Stomach smooth muscle (tissue), 2 donors: ENCODE data around the gene ZDHHC16.
A peak's percentile ranks its signal among the peaks of the same experiment; 100 is the strongest.

ENCODE experiments used
- H3K27ac ChIP-seq: one replicate; pipeline ENCODE4 v1.7.0; 2013; ENCODE audit warnings: mild to moderate bottlenecking, low read length, inconsistent platforms
- H3K27me3 ChIP-seq, 2 donors: one replicate each; pipeline ENCODE4 v1.7.0; 2013; ENCODE audit warnings: low read length in 2 of 2; ENCODE audit not compliant: insufficient read depth in 2 of 2, control insufficient read depth in 1 of 2
- H3K36me3 ChIP-seq, 2 donors: one replicate each; pipeline ENCODE4 v1.7.0; 2013; ENCODE audit warnings: low read length in 2 of 2; ENCODE audit not compliant: control insufficient read depth in 2 of 2, insufficient read depth in 2 of 2
- H3K4me1 ChIP-seq: one replicate; pipeline ENCODE4 v1.7.0; 2013; ENCODE audit warnings: low read length; ENCODE audit not compliant: control insufficient read depth, insufficient read depth
- H3K4me3 ChIP-seq, 2 donors: one replicate each; pipeline ENCODE4 v1.7.0; 2013; ENCODE audit warnings: low read length in 2 of 2
- H3K9ac ChIP-seq, 2 donors: one replicate each; pipeline ENCODE4 v1.7.0; 2013; ENCODE audit warnings: low read length in 2 of 2, mild to moderate bottlenecking in 1 of 2
- H3K9me3 ChIP-seq, 2 donors: one replicate each; pipeline ENCODE4 v1.7.0; 2013; ENCODE audit warnings: low read length in 2 of 2; ENCODE audit not compliant: control insufficient read depth in 2 of 2
- donor health status: healthy.
- donor health status: Pancreatic carcinoma.

The ZDHHC16 gene

GRCh38 chr10:97498076-97498840 lies 52.3 kb downstream of the ZDHHC16 start, which contains the start of gene MMS19:
Gene MMS19, minus strand, starts transcription at chr10:97498422. Its CDS starts 38 bp downstream, at chr10:97498384.
- Histone ChIP-seq H3K36me3 (no peaks in the 10 kb centered on the region), H3K27me3 (no peaks in the 10 kb centered on the region), H3K4me3 (peak within 1 kb of the TSS; percentile 99), H3K27ac (peak within 1 kb of the TSS; percentile 88), H3K4me1 (peaks cover 23% of the 10 kb centered on the region), H3K9ac (peak within 1 kb of the TSS; percentile 90 to 91), H3K9me3 (no peaks in the 10 kb centered on the region)

GRCh38 chr10:97498841-97499560 lies 53.0 kb downstream of the ZDHHC16 start, which contains the start of gene UBTD1:
Gene UBTD1, plus strand, starts transcription at chr10:97498924. Its CDS starts 280 bp downstream, at chr10:97499204.
- peak within 1 kb of the TSS; percentile 88 for H3K27ac ChIP-seq
- peaks cover 23% of the 10 kb centered on the region for H3K4me1 ChIP-seq
- H3K9ac ChIP-seq: peak within 1 kb of the TSS; percentile 90 to 91
- no peaks in the 10 kb centered on the region for H3K36me3 ChIP-seq
- H3K27me3 ChIP-seq: no peaks in the 10 kb centered on the region
- H3K9me3 ChIP-seq: no peaks in the 10 kb centered on the region
- H3K4me3 ChIP-seq: peak within 1 kb of the TSS; percentile 99

DNA sequence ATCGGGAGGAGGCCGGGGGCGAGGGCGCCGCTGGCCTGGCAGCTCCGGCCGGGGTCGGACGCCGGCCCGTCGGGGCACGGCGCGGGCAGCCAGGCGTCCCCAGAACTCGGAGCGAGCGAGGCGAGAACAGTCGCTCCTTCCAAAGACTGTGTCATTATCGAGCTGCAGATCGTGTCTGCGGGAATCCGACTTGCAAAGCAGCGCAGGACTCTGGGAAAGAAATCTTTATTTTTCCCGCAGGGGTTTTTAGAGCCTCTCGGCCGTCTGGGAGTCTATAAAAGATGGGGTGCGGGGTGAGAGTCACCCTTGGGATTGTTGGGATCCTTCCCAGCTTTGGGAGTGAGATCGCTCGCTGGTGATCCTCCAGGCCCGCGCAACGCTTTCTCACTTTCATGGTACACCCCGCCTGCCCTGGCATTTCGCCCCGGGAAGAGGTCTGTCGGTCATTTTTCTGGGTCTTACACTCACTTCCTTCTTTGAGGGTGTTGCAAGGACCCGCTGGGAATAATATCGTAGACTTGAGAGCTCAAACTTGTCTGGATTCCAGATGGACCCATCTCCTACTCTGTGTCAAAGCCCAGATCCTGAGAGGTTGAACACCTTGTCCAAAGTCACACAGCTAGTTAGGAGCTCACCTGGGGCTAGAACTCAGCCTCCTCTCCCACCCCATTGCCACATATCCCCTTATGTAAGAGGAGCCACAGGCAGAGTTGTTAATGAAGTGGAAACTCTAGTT lies 53.8 kb downstream of the ZDHHC16 start:
- peak overlapping the region; percentile 66 to 99 for H3K4me3 ChIP-seq
- peak overlapping the region; percentile 88 for H3K27ac ChIP-seq
- H3K9me3 ChIP-seq: no peaks in the 10 kb centered on the region
- peaks cover 23% of the 10 kb centered on the region for H3K4me1 ChIP-seq
- H3K27me3 ChIP-seq: no peaks in the 10 kb centered on the region
- H3K9ac ChIP-seq: peak overlapping the region; percentile 68 to 91
- H3K36me3 ChIP-seq: no peaks in the 10 kb centered on the region

DNA sequence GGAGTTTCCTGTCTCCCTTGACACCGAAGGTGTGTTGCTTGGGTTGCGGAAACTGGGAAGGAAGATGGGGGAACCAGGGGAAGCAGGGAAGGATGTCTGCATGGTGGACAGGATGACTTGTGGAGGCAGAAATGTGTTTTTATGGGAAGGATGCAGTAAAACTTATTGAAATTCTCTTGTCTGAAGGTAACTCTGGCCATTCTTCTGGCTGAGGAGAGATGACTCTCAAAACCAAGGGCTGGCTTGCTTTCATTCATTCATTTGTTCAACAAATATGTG lies 54.3 kb downstream of the ZDHHC16 start:
- Histone ChIP-seq H3K9ac (peak overlapping the region; percentile 13 to 91), H3K36me3 (no peaks in the 10 kb centered on the region), H3K27ac (no peak overlapping the region), H3K4me3 (peak overlapping the region; percentile 66 to 99), H3K27me3 (no peaks in the 10 kb centered on the region), H3K9me3 (no peaks in the 10 kb centered on the region), H3K4me1 (peaks cover 17% of the 10 kb centered on the region)

DNA sequence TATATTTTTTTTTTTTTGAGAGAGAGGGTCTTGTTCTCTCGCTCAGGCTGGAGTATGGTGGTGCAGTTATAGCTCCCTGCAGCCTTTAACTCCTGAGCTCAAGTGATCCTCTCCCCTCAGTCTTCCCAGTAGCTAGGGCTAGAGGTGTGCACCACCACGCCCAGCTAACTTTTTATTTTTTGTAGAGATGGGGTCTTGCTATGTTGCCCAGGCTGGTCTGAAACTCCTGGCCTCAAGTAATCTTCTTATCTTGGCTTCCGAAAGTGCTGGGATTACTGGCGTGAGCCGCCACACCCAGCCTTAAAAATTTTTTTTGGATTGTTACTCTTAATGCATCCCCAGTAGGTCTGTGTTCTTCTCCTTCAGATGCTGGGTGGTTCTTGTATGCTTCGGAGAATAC lies 56.9 kb downstream of the ZDHHC16 start:
- Histone ChIP-seq H3K4me3 (no peak overlapping the region), H3K4me1 (peaks cover 10% of the 10 kb centered on the region), H3K9ac (no peak overlapping the region), H3K27me3 (no peaks in the 10 kb centered on the region), H3K36me3 (no peaks in the 10 kb centered on the region), H3K9me3 (no peaks in the 10 kb centered on the region), H3K27ac (no peak overlapping the region)

GRCh38 chr10:97503406-97503805 lies 57.4 kb downstream of the ZDHHC16 start:
- no peak overlapping the region for H3K4me3 ChIP-seq
- H3K9ac ChIP-seq: no peak overlapping the region
- H3K4me1 ChIP-seq: peaks cover 10% of the 10 kb centered on the region
- H3K27me3 ChIP-seq: no peaks in the 10 kb centered on the region
- H3K36me3 ChIP-seq: no peaks in the 10 kb centered on the region
- H3K27ac ChIP-seq: no peak overlapping the region
- no peaks in the 10 kb centered on the region for H3K9me3 ChIP-seq

DNA sequence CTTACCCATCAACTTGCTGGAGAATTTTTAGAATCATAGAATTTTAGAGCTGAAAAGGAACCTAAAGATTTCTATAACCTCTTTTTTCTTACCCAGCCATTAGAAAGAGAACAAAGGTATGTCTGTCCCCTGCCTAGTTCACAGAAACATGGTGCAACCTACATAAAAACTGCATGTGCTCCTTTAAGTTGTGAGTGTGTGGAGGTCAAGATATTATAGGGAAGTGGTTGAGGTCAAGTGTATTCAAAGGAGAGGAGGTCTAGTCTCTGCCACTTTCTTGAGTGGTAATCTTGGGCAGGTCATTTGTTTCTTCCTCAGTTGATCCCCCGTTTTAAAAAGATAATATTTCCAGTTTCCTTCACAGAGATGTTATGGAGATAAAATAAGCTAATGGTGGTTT lies 59.2 kb downstream of the ZDHHC16 start:
- Histone ChIP-seq H3K9ac (no peak overlapping the region), H3K4me1 (peaks cover 4% of the 10 kb centered on the region), H3K4me3 (no peak overlapping the region), H3K9me3 (no peaks in the 10 kb centered on the region), H3K27ac (no peak overlapping the region), H3K27me3 (no peaks in the 10 kb centered on the region), H3K36me3 (no peaks in the 10 kb centered on the region)

- no peak overlapping the region for H3K9ac ChIP-seq
- H3K9me3 ChIP-seq: no peaks in the 10 kb centered on the region
- H3K27me3 ChIP-seq: no peaks in the 10 kb centered on the region
- H3K4me1 ChIP-seq: no peaks in the 10 kb centered on the region
- H3K27ac ChIP-seq: no peak overlapping the region
- no peak overlapping the region for H3K4me3 ChIP-seq
- no peaks in the 10 kb centered on the region for H3K36me3 ChIP-seq
Measured at GRCh38 chr10:97506199-97506991, 60.4 kb downstream of the ZDHHC16 start.
